22Rv1 (cell line): ENCODE data around the gene LINC01488.

Source experiments
- H3K27ac ChIP-seq: fragments of 450-650 bp; 2 replicates; pipeline ENCODE4 v1.5.1; 2017
- ZFX ChIP-seq: fragments of 450-650 bp; IDR thresholded peaks from 2 replicates; pipeline ENCODE4 v1.6.1; 2017; ENCODE audit warnings: antibody characterized with exemption, borderline replicate concordance
- TF ChIP-seq, protein P1 (sequence below): fragments of 450-650 bp; IDR thresholded peaks from 2 replicates; pipeline ENCODE4 v1.5.1; 2017; ENCODE audit warnings: mild to moderate bottlenecking

Gene LINC01488

DNA sequence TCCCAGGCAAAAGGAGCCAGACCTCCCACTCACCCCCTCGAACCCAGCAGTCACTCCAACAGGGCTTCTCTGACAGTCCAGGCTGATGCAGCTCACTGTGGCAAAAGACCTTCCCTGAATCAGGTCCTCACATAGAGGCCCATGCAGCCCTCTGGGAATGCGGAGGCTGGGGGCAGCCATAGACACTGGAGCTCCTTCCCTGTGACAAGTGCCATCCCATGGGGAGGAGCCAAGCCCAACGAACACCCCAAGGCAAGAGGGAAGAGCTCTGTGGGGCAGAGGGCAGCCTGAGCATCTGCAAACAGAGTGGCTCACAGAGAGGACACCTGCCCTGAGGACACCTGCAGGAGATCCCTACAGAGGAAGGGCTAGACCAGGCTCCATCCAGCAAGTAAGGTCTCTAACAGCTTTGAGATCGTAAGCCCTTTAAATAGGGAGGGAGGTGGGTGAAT lies at the start of gene LINC01488:
TSS of gene LINC01488 (plus strand) at position 271 of the 452 bp plus-strand sequence.
- TF ChIP-seq ZFX: no peak
- TF ChIP-seq, protein P1, sequence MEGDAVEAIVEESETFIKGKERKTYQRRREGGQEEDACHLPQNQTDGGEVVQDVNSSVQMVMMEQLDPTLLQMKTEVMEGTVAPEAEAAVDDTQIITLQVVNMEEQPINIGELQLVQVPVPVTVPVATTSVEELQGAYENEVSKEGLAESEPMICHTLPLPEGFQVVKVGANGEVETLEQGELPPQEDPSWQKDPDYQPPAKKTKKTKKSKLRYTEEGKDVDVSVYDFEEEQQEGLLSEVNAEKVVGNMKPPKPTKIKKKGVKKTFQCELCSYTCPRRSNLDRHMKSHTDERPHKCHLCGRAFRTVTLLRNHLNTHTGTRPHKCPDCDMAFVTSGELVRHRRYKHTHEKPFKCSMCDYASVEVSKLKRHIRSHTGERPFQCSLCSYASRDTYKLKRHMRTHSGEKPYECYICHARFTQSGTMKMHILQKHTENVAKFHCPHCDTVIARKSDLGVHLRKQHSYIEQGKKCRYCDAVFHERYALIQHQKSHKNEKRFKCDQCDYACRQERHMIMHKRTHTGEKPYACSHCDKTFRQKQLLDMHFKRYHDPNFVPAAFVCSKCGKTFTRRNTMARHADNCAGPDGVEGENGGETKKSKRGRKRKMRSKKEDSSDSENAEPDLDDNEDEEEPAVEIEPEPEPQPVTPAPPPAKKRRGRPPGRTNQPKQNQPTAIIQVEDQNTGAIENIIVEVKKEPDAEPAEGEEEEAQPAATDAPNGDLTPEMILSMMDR: no peak
- no peak within 1 kb of the TSS for H3K27ac ChIP-seq

DNA sequence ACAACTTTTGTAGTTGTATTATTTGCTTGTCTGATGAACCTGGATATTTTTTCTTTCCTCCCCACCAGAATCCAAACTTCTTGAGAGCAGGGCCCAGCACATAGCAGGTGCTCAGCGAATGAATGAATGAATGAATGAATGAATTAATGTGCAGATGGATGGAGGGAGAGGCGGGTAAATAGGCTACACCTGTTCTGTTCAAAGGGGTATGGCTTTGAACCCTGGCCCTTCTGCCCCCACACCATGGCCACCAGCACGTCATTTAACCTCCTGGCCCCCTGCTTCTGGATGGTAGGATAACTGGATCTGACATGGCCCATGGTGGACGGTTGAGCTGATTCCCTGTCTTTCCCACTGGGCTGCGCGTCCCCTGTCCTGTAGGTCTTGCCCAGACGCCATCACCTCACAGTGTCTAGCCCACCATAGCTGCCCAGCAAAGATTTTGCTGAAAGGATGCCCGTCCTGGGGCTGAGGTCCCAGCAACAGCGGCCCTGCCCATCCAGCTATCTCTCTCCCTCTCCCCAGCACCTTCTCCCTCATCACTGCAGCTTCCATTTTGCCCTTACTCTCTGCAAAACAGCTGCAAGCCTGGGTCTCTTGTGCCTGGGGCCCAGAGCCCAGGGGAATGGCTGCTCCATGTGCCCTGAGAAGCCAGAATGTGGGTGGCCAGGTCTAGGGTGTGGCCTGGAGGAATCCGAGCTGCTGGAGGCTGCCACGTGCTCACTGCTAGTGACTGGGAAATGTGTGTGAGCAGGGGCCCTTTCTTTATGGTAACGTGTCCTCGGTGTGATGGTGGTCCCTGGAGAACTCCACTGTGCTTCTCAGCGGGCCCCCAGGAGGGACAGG lies 49.3 kb upstream of the LINC01488 start:
- TF ChIP-seq, protein P1: no peak
- TF ChIP-seq ZFX: no peak
- no peak overlapping the region for H3K27ac ChIP-seq

DNA sequence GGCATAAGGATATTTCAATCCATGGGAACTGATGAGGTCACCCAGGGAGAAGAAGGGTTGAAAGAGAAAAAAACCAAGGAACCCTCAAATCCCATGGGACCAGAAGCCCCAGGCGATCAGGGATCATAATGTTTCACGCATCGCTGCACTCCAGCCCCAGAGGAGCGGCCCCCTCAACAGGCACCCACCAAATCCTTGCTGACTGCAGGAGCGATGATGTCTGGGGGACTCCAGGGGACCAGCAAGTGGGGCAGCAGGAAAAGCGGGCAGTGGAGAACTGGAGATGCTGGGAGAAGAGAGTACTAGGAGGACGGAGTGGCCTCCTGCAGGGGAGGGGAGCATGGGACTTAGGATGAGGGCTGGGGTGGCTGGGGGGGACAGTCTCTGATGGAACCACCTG lies 47.7 kb upstream of the LINC01488 start:
- no peak for TF ChIP-seq ZFX
- TF ChIP-seq, protein P1: no peak
- no peak overlapping the region for H3K27ac ChIP-seq

DNA sequence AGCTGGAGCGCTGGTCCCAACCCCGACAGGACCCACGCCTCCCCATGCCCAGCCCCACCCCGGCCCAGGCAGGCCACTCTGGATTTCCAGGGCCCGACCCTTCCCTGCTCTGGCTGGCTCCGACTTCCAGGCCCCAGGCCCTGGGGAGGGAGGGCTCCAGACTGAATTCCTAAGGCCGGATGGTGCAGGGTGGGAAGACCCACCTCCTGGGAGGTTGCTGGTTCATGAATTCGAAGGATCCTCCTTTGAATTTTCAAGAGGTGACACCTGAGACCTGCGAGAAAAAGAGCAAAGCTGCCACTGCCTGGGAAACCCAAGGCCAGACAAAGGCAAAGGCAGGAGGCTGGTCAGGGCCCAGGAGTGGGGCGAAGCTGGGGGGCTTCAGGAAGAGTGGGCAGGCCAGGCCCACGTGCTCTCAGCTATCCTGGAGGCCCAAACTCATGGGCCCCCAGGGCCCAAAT lies 47.0 kb upstream of the LINC01488 start:
- no peak overlapping the region for H3K27ac ChIP-seq
- TF ChIP-seq, protein P1: no peak
- no peak for TF ChIP-seq ZFX

DNA sequence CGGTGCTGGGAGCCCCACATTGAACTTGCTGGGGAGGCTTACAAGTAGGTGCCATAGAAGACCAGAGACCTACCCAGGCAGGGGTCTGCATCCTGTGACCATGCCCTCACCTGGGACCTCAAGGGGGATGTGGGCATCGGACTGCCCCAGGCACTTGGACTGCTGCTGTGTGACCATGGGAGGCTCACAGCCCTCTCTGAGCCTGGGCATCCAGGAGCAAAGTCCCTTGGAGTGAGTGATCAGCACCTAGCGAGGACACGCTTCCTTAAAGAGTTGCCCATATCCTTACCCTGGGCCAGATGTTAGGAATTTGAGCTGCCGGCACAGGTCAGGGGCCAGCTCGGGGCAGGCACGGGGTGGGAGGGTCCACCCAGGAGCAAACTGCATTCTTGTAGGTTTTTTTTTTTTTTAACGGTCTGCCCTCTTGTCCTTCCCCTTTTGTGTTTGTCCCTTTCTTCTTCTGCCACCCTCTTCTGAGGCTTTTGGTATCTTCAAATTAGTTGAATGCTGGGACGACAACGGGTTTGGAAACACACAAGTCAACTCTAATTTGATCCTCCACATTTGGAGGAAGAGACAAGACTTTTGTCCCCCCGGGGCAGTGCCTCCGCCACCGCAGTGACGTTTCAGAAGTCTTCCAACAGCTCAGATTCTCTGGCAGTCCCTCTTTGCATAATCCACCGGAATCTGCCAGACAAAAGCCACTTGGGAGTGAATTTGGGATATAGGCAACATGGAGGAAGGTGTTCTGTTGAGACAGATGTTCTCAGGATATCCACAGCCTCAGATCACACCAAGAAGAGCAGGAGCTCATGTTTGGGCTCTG lies 46.1 kb upstream of the LINC01488 start:
- H3K27ac ChIP-seq: no peak overlapping the region
- TF ChIP-seq, protein P1: no peak
- no peak for TF ChIP-seq ZFX

DNA sequence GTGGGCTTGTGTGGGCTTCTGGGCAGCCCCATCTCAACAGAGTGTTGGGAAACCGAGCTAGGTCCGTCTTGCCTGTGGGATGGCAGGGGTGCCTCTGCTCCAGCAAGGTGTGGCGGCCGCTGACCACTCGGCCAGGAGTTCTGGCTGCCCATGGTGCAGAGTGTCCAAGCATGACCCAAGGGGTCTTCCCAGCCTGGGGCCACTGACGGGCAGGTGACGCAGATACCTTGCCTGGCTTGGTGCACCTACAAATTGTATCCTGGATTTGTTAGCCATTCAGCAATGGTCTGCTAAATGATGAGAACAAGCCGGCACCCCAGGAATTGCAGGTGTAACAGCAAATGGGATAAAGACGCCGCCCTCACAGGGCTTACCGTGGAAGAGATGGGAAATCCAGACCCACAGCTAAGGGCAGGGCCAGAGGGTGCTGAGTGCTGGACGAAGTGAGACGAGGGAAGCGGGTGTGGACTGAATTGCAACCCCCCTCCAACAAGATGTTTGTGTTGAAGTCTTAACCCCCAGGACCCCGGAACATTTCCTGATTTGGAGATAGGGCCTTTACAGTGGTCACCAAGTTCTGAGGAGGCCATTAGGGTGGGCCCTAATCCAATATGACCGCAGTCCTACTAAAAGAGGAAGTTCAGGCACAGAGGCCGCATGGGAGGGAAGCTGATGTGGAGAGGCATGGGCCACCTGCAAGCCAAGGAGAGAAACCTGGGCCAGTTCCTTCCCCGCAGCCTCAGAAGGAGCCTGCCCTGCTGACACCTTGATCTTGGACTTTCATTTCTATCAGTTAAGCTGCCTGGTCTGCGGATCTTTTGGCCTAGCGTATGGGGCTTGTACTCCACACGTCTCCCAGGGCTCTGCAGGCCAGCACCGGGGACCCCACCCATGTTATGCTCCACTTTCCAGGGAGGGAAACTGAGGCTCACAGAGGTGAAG lies 45.2 kb upstream of the LINC01488 start:
- TF ChIP-seq, protein P1: no peak
- no peak for TF ChIP-seq ZFX
- no peak overlapping the region for H3K27ac ChIP-seq
